DMS153 (cell line): ENCODE results near the gene EXOC3L4.

Experiments
- DNase-seq: peaks from one replicate; lab custom pipeline; 2025; lab: John Stamatoyannopoulos, UW

EXOC3L4 gene

DNA sequence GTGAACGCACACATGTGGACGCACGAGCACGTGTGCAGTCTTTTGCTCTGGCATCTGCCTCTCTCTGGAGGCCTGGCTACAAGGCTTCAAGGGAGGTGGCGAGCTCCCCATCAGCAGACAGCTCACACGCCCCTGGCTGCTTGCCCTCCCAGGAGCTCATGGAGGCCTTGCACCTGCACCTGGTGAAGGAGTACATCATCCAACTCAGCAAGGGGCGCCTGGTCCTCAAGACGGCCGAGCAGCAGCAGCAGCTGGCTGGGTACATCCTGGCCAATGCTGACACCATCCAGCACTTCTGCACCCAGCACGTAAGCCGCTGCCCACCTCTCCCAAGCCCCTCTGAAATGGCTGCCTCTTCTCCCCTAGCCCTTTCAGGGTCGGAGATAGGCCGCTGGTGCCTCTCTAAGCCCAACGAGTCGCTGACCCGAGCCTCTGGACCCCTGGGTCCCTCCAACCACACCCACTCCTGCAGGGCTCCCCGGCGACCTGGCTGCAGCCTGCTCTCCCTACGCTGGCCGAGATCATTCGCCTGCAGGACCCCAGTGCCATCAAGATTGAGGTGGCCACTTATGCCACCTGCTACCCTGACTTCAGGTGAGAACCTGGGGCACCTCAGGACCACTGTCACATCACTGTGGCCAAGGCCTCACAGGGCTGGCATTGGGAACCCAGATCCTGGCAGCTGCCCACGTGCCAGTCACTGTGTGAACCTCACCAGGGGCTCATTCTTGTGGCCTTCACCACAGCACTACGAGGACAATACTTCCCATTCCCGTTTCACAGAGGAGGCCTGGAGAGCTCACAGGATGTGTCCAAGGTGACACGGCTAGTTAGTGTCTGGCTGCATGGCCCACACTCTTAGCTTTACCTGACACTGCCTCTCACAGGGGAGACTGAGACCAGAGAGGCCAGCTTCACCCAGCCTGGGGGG, 39.0 kb downstream of the EXOC3L4 start:
- DNase-seq = no peak

- no peak for DNase-seq
Measured at GRCh38 chr14:103134405-103134804, 39.9 kb downstream of the EXOC3L4 start.

DNA sequence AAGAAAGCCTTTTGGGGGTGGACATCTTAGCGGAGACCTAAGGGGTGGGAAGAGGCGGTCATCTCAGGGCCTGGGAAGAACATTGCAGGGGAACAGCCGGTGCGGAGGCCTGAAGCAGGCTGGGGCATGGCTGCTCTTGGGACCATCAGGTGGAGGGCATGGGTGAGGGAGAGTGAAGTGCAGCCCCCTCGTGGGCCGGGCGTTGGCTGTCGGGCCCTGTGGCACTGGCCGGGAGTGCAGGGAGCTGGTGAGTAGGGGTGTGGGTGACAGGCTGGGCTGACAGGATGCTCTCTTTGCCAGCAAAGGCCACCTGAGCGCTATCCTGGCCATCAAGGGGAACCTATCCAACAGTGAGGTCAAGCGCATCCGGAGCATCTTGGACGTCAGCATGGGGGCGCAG, 40.4 kb downstream of the EXOC3L4 start:
- DNase-seq = no peak

DNA sequence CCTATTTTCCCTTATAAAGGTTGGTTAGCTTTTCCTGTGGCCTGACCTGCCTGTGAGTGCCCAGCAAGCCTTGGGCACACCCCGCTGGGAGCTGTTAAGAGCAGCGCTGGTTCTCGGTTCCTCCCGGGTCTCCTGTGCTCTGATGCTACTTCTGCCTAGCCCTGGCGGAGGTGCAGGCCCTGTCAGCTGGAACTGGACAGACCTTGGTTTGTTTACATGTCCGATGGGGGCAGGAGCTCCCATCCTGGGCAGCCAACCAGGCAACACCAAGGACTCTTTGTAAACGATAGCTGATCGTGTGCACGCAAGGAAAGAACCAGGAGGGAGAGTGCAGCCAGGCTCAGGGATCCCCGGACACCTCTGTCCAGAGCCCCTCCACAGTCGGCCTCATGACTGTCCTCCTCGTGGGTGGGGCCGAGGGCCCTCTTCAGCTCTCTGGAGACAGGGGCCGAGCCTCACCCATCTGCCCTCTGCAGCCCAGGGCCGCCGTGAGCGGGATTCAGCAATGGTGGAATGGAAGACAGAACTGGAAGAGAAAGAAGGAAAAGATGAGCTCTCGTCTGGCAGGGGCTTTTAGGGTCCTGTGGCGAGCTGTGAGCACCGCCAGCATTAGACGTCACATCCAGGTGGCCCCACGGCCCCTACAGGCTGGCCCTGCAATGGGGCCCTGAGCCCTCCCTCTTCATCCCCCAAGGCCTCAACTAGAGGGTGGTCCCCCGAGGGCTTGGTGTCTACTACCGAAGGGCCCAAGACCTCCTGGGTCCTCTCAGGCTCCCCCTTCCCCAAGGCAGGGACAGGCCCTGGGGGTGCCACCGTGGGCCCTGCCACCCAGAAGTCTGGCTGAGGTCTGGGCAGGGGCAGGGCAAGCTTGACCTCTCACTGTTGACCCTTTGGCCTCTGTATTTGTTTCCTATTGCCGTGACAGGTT, 41.1 kb downstream of the EXOC3L4 start:
- DNase-seq = no peak

DNA sequence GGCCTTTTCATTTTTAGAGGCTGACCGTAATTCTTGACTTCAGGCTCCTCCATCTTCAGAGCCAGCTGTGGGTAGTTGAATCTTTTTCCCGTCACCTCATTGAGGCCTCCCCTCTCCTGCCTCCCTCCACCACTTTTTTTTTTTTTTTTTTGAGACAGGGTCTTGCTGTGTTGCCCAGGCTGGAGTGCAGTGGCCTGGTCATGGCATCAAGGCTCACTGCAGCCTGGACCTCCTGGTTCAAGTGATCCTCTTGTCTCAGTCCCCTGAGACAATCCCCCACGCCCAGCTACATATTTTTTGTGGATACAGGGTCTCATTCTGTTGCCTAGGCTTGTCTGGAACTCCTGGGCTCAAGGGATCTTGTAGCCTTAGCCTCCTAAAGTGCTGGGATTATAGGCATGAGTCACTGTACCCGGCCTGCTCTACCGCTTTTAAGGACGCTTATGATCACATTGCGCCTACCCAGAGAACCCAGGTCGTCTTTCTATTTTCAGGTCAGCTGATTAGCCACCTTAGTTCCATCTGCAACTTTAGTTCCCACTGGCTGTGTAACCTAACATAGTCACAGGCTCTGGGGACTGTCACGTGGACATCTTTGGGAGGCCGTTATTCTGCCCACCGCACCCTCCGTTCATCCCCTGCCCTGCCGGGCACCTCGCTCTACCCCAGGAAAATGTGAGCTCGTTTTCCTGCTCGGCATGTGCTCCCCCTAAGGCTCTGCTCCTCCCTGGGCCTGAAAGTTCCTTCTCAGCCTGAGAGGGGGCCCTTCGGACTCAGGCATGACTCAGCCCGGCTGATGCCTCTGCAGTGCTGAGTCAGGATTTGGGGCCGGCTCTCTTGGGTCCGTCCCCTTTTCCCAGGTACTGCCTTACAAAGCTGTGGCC, 42.1 kb downstream of the EXOC3L4 start:
- no peak for DNase-seq

DNA sequence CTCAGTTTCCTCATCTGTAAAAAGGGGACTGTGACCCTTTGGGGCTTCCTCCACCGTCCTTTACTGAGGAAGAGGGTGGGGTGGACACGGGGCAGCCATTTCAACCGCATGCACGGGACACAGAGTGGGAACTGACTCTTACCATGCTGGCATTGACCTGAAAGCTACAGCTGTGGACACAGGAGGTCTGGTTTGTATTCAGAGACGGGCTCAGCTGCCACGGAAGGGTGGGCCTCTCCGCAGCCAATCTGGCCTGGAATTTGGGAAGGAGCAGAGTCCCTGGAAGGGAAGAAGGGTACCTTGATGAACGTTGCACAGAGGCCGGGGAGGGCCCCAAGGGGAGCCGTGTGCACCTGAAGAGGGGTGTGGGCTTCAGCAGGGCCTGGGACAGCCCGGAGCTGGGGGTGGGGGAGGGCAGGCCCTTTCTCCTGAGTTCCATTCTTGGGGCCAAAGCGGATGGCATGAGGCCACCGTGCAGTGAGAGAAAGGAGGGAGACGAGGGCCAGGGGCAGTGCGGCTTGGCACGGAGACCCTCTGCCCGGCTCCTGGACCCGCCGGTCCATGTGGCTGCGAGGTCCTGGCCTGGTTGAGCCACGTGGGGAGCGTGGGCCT, 43.3 kb downstream of the EXOC3L4 start:
- no peak for DNase-seq

- DNase-seq = no peak
Measured at GRCh38 chr14:103138301-103139131, 44.0 kb downstream of the EXOC3L4 start.

GRCh38 chr14:103139132-103140025, 44.9 kb downstream of the EXOC3L4 start:
- DNase-seq = no peak

- peak; percentile 14 for DNase-seq
Measured at GRCh38 chr14:103140316-103141109, 46.0 kb downstream of the EXOC3L4 start.

DNA sequence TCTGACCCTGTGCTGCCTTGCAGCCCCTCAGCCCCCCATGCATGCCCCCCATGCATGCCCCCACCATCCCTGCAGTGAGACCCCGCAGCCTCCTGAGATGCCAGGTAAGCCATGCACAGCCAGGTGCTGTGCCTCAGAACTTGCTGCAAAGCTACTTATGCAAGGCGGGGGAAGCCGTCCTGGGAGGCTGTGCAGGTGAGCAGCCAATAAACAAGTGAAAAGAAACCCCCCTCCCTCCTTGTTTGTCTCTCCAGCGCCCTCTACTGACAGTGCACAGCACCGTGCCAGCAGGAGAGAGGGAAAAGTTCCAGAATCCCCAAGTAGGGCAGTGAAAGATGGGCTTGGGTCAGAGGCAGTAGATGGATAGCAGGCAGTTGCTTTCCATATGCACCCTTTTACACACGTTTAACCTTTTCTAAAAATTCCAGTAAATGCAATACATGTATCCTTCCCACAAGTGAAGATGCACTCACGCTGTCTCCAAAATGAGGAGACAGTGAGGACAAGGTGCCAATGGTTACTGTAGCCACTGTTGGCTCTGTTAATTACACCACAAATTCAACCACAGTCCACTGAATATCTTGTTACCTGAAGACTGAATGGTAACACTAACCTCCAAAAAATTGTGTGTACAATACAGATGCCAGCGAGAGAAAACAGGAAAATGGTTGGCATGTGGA, 46.7 kb downstream of the EXOC3L4 start:
- DNase-seq = peak; percentile 6

GRCh38 chr14:103142026-103142425, 47.5 kb downstream of the EXOC3L4 start:
- DNase-seq = no peak

GRCh38 chr14:103142721-103143302, 48.3 kb downstream of the EXOC3L4 start:
- no peak for DNase-seq

DNA sequence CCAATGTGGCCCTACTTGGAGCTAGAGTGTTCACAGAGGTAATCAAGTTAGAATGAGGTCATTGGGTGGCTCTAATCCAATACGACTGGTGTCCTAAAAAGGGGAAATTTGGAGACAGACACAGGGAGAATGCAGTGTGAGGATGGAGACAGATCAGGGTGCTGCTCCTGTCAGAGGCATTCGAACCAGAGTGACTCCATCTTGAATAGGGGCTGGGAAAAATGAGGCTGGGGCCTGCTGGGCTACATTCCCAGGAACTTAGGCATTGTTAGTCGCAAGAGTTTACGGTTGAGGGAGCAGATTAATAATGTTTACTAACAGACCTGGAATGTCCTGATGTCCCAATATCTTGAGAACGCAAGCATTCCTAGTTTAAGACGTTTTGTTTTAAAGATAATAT, 49.0 kb downstream of the EXOC3L4 start:
- DNase-seq = no peak

- no peak for DNase-seq
Measured at GRCh38 chr14:103144085-103144484, 49.6 kb downstream of the EXOC3L4 start.

DNA sequence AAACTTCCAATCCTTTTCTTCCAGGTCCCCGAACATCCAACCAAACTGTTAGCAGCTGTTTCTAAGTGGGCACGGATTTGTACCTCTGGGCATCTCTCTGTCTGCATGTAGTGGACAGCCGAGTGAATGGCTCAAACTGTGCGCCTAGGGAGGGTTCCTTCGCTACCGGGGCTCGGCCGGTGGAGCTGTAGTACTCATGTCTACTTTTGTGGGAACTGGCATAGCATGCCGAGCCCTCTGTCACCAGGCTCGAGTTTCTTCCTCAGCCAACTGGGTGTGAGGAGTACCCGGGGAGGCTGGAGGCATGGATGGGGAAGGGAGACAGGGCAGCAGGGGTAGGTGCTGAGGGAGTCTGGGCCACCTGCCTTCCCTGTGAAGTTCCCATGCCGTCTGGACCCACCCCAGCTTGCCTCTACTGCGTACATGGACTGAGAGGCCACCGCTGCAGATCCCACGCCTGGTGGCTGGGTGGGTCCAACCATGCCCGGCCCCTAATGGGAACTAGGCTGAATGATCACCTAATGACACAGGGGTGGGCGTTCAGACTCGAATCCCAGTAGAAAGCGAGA, 51.7 kb downstream of the EXOC3L4 start:
- DNase-seq = no peak

DNA sequence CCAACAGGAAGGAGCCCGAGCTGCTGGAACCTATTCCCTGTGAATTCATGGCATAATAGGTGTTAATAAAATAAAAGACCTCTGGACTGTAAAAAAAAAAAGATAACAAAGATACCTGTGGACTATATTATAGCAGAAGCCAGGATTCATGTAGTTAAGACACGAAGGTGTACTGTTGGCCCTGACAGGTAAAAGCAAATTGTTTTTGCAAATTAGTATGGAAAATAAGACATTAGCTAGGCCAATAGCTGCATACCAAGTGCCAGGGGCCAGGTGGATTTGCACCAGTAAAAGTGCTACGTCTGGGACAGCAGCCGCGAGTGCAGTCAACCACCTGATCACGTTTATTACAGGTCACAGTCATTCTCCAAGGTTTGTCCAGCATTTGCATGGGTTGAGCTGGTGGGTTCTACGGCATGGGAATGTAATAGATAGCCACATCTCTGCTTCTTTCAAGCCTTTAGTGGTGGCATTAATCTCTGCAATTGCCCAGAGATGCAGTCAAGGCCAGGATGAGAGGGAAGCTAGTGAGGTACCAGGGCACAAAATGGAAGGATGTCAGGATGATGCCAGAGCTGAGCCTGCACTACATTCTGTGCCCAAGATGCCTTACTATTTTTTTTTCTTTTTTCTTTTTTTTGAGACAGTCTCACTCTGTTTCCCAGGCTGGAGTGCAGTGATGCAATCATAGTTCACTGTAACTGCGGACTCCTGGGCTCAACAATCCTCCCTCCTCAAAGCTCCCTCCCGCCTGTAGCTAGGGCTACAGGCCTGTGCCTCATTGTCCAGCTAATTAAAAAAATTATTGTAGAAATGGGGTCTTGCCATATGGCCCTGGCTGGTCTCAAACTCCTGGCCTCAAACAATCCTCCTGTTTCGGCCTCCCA, 55.1 kb downstream of the EXOC3L4 start:
- no peak for DNase-seq
